ENCODE results near the gene PLEKHA6. TPM values are rescaled to one million over a fixed set of nuclear protein-coding genes. Genes with fewer than 3 reads are reported as not detected.

The PLEKHA6 gene
- total RNA-seq, 1 donor from 2014 or later, result 4.9 TPM

DNA sequence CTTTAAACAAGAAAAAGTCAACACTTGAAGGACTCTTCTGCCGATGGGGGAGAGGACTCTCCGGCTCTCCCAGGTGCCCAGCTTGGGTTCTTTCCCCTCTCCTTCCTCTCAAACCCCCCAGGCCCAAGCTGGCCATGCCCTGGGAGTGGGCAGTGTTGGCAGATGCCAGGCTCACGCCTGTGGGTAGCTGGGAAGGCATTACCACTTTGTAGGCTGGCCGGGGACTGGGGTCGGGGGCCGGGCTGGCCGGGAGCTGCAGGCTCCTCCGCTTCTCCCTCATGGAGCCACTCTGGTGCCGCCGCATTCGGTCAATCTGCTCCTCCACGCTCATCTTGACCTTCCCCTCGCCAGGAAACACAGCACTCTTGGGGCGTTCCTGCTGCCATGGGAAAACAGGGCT, 129.5 kb downstream of the PLEKHA6 start:
- H3K36me3 ChIP-seq, result no peaks in the 10 kb centered on the region
- no peak overlapping the region for H3K27ac ChIP-seq
- no peak for DNase-seq (ENCODE audit: low spot score in 2 of 2)
- no peaks in the 10 kb centered on the region for H3K9me3 ChIP-seq
- H3K4me1 ChIP-seq, result no peaks in the 10 kb centered on the region
- H3K4me3 ChIP-seq, result no peak overlapping the region
- TF ChIP-seq, protein P1, sequence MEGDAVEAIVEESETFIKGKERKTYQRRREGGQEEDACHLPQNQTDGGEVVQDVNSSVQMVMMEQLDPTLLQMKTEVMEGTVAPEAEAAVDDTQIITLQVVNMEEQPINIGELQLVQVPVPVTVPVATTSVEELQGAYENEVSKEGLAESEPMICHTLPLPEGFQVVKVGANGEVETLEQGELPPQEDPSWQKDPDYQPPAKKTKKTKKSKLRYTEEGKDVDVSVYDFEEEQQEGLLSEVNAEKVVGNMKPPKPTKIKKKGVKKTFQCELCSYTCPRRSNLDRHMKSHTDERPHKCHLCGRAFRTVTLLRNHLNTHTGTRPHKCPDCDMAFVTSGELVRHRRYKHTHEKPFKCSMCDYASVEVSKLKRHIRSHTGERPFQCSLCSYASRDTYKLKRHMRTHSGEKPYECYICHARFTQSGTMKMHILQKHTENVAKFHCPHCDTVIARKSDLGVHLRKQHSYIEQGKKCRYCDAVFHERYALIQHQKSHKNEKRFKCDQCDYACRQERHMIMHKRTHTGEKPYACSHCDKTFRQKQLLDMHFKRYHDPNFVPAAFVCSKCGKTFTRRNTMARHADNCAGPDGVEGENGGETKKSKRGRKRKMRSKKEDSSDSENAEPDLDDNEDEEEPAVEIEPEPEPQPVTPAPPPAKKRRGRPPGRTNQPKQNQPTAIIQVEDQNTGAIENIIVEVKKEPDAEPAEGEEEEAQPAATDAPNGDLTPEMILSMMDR (IDR thresholded peaks at IDR 0.05), result no peak
- intact Hi-C loops (cut with DNase I), result no loop called here
- H3K27me3 ChIP-seq, result no peaks in the 10 kb centered on the region

DNA sequence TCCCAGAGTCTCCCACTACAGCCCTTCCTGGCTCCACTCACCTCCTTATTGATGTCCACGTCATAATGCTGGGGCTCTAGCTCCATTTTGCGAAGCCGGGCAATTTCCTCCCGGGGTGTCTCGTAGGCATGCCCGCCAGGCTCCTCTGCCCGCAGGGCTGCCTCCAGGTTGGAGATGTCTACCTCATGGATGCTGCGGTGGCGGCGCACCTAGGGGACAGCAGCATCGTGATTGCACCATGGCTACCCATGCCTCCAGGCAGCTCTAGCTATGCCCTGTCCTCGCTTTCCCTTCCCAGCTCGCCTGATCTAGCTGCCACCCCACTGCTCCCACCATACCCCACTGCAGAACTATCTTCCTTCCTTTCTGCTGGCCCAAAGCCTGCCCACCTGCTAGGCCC, 130.8 kb downstream of the PLEKHA6 start:
- DNase-seq (ENCODE audit: low spot score in 2 of 2), result no peak
- intact Hi-C loops (cut with DNase I), result no loop called here
- Histone ChIP-seq H3K4me1 (no peaks in the 10 kb centered on the region), H3K4me3 (no peak overlapping the region), H3K27ac (no peak overlapping the region), H3K36me3 (no peaks in the 10 kb centered on the region), H3K27me3 (no peaks in the 10 kb centered on the region), H3K9me3 (no peaks in the 10 kb centered on the region)
- TF ChIP-seq, protein P1 (IDR thresholded peaks at IDR 0.05), result no peak

DNA sequence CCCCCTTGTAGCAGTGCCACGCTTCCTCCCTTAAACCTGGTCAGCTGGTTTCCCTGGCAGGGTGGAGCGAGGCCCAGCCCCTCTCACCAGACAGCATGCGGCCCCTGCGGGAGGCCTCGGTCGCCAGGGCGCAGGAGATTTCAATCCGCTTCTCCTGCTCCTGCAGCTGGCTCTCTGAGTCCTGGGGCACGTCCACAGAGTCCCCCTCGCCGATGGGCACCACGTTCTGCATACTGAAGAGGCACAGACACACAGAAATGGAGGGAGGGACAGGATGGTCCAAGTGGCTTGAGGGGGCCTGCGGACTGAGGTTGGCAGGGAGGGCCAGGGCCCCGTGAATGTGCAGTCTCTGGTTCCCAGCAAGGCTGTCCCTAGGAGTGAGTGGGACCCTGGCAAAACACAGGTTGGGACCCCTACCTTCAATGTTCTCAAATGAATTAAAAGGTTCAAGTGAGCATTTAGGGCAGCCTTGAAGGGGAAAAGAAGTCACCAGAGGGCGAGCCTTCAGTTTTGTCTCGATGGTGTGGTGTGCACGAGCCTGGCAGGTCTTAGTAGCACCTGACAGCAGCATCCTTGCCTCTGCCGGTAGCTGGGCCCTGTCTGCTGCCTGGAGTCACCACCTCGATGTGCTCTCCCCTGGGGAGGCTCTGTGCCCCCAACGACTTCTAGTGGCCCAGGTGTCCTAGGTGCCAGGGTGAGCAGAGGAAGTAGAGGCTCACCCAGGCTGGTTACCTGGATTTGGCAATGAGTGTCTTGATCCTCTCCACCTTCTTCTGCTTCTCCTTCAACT, 131.5 kb downstream of the PLEKHA6 start:
- no peaks in the 10 kb centered on the region for H3K9me3 ChIP-seq
- H3K36me3 ChIP-seq, result no peaks in the 10 kb centered on the region
- DNase-seq (ENCODE audit: low spot score in 2 of 2), result no peak
- H3K4me3 ChIP-seq, result no peak overlapping the region
- no peak overlapping the region for H3K27ac ChIP-seq
- intact Hi-C loops (cut with DNase I), result no loop called here
- no peaks in the 10 kb centered on the region for H3K27me3 ChIP-seq
- H3K4me1 ChIP-seq, result no peaks in the 10 kb centered on the region
- TF ChIP-seq, protein P1 (IDR thresholded peaks at IDR 0.05), result no peak

DNA sequence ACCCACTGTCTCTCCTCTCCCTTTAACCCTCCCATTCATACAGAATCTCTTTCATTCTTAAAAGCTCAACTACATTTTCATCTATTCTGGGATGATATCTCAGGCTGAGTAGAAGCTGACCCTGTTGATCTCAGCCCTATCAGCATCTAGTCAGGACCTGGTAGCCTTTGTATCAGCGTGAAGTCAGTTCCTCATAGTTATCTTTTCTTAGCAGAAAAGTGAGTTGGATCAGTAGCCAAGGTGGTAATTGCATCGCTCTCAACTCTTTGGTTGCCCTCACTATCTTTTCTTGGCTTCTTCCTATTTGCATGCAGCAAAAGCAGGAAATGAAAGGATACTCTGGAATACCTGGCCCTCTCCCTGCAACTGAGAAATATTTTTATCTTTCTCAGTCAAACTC, 132.4 kb downstream of the PLEKHA6 start:
- no peak overlapping the region for H3K4me3 ChIP-seq
- no peaks in the 10 kb centered on the region for H3K27me3 ChIP-seq
- DNase-seq (ENCODE audit: low spot score in 2 of 2), result no peak
- no peaks in the 10 kb centered on the region for H3K4me1 ChIP-seq
- intact Hi-C loops (cut with DNase I), result no loop called here
- no peak overlapping the region for H3K27ac ChIP-seq
- TF ChIP-seq, protein P1 (IDR thresholded peaks at IDR 0.05), result no peak
- no peaks in the 10 kb centered on the region for H3K9me3 ChIP-seq
- no peaks in the 10 kb centered on the region for H3K36me3 ChIP-seq

DNA sequence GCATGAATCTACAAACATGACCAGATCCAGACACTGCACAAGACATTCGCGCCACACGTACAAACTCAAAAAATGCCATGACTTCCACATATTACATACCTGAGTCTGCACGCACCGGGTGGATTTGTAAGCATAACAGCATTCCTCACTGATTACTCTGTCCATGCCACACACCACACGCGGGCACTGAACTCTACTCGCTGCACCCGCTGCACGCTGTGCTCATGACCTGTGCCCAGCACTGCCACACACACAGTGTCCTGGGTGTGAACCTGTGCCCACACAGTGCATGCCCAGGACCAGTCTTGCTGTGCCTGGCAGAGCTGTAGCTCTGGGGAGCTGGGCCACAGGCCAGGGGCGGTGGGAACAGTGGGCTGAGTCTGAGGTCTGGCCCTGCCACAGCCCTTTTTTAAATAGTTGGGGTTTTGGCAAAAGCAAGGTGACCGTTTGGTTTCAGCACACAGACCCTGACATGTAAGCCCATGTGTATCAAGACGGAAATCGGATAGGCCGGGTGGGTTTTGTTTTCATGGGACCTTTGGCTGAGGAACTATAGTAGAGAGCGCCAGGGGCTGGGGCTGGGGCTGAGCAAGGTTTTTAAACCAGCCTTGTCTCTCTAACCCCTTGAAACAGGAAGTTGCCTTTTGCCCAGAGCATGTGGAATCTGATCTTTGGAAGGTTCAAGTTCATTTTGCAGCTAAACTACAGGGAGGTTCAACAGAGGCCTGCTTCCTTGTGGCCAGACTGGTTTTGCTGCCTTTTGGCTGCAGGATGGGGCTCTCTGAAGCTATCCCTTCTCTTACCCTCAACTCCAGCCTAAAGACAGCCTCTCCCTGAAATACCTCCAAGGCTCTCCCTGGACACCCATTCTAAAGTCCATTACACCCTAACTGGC, 133.6 kb downstream of the PLEKHA6 start:
- H3K27me3 ChIP-seq, result no peaks in the 10 kb centered on the region
- no peaks in the 10 kb centered on the region for H3K36me3 ChIP-seq
- H3K27ac ChIP-seq, result no peak overlapping the region
- H3K9me3 ChIP-seq, result no peaks in the 10 kb centered on the region
- no peaks in the 10 kb centered on the region for H3K4me1 ChIP-seq
- no peak for DNase-seq (ENCODE audit: low spot score in 2 of 2)
- intact Hi-C loops (cut with DNase I), result no loop called here
- H3K4me3 ChIP-seq, result no peak overlapping the region
- TF ChIP-seq, protein P1 (IDR thresholded peaks at IDR 0.05), result no peak

All from ascending aorta (tissue), 2 donors.